ACC112 (cell line): ENCODE data around the gene GOT2.
"Not testable (repeated sequence)": the region's sequence is repeated elsewhere in the genome, so short reads cannot be mapped to it uniquely, and the experiment has no call there.

Experiments
- H2AFZ ChIP-seq: fragments of 200-600 bp; sonication (generic); one replicate; pipeline ENCODE4 v1.6.0; 2017; ENCODE audit warnings: antibody characterized with exemption, low read length; ENCODE audit not compliant: unreplicated experiment
- H3K27ac ChIP-seq: fragments of 200-600 bp; sonication (generic); 2 replicates; pipeline ENCODE4 v1.5.1; 2014; ENCODE audit warnings: low read depth, mild to moderate bottlenecking, antibody characterized with exemption, low read length, moderate library complexity
- H3K27me3 ChIP-seq: fragments of 200-600 bp; sonication (generic); 2 replicates; pipeline ENCODE4 v1.6.1; 2014; ENCODE audit warnings: mild to moderate bottlenecking, antibody characterized with exemption, low read length, moderate library complexity, mixed read lengths; ENCODE audit not compliant: insufficient read depth
- H3K36me3 ChIP-seq: fragments of 200-600 bp; sonication (generic); 2 replicates; pipeline ENCODE4 v1.6.1; 2016; ENCODE audit warnings: mild to moderate bottlenecking, antibody characterized with exemption, low read length, moderate library complexity, mixed read lengths; ENCODE audit not compliant: insufficient read depth
- H3K4me1 ChIP-seq: fragments of 200-600 bp; sonication (generic); one replicate; pipeline ENCODE4 v1.6.1; 2016; ENCODE audit warnings: low read length, mixed read lengths; ENCODE audit not compliant: insufficient read depth, unreplicated experiment, control insufficient read depth
- H3K4me3 ChIP-seq: fragments of 200-600 bp; sonication (generic); 2 replicates; pipeline ENCODE4 v1.5.1; 2014; ENCODE audit warnings: mild to moderate bottlenecking, low read depth, low read length
- H3K79me2 ChIP-seq: fragments of 200-600 bp; sonication (generic); one replicate; pipeline ENCODE4 v1.6.0; 2016; ENCODE audit warnings: low read length; ENCODE audit not compliant: control insufficient read depth, unreplicated experiment, insufficient read depth

GOT2 gene

DNA sequence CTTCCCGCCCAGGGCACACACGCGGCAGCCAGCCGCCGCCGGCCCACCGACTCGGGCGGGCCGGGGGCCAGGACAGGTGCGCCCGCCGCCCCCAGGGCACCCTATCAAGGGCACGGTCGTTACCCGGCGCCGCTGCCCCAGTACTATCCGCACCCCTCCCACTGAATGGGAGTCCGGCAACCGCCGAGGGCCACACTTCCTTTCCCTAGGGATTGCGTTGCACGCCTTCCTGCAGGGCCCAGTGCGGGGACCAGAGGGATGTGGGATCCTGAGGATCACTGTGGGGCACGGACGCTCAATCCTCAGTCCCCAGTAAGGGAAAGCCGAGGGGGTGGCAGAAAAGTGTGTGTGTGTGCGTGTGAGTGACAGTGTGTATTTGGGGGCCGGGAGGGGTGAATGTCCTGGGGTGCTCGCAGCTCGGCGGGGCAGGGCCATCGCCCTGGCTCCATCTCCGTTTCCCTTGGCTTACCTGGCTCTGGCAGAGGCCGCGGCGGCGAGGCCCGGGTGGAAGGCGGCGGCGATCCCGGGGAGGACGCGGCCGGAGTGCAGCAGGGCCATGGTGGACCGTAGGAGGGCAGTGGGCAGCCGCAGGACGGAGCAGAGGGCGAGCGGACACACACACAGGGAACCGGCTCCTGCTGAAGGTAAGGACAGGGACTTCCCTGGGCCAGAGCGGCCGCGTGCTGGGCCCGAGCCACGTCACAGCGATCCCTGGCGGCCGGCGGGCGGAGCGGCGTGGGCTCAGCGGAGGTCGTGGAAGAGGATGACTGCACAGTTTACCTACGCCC is at the start of gene GOT2:
TSS of gene GOT2 (minus strand) at position 646 of the 788 bp plus-strand sequence. CDS start at position 558, 88 bp downstream.
- Histone ChIP-seq H3K4me1 (peaks cover 16% of the 10 kb centered on the region), H2AFZ (peak within 1 kb of the TSS; percentile 97), H3K4me3 (peak within 1 kb of the TSS; percentile 93), H3K36me3 (no peaks in the 10 kb centered on the region), H3K27ac (peak within 1 kb of the TSS; percentile 52; the same call in 1 of the 2 replicates), H3K79me2 (peaks cover 47% of the 10 kb centered on the region), H3K27me3 (no peaks in the 10 kb centered on the region)

DNA sequence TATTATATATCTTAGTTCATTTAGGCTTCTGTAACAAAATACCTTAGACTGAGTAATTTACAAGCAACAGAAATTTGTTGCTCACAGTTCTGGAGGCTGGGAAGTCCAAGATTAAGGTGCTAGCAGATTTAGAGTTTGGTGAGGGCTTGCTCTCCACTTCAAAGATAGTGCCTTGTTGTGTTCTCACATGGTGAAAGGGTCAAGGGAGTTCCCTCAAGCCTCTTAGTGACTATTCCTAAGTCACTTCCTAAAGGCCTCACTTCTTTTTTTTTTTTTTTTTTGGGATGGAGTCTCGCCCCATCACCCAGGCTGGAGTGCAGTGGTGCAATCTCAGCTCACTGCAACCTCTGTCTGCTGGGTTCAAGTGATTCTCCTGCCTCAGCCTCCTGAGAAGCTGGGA is 45.2 kb upstream of the GOT2 start:
- H3K4me1 ChIP-seq, H3K79me2 ChIP-seq, H3K27ac ChIP-seq, H3K4me3 ChIP-seq, H3K36me3 ChIP-seq, H2AFZ ChIP-seq, H3K27me3 ChIP-seq: not testable (repeated sequence)

DNA sequence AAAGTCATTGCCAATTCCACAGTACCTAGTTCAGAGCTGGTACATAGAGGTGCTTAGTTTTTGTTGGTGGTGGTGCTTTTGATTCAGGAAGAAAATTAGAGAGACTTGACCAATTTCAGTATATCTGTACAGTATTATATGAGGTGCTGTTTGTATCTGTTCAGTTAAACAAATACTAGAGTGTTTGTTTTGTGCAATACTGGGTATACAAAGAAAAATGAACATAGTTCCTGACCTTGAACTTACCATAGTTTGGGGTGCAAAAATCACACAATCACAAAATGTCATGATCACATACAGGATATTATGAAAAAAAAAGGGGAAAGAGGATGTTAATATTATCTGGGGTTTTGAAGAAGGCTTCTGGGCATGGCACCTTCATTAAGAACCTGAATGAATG is 39.8 kb upstream of the GOT2 start:
- H3K4me1 ChIP-seq, result no peaks in the 10 kb centered on the region

DNA sequence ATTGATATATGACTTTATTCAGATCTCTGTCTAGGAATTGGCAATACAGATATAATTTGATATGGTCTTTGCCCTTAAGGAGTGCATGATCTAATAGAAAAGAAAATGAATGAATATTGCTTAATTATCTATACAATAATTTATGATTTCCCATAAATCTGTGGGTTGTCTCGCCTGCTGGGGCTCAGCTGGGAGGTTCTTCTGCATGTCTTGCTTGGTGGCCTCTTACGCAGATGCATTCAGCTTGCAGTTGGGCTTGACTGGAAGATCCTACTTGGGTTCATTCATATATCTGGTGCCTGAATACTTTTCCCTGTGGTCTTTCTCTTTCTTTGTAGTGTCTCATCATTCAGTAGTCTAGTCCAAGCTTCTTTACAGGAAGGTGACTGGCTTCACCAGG is 34.0 kb upstream of the GOT2 start:
- H3K4me3 ChIP-seq, result no peak overlapping the region
- no peaks in the 10 kb centered on the region for H3K79me2 ChIP-seq
- no peaks in the 10 kb centered on the region for H3K4me1 ChIP-seq
- H3K27ac ChIP-seq, result no peak overlapping the region
- H3K36me3 ChIP-seq, result no peaks in the 10 kb centered on the region
- H2AFZ ChIP-seq, result no peak overlapping the region
- H3K27me3 ChIP-seq, result peaks cover 53% of the 10 kb centered on the region

More for the DNA sequence above, 39.8 kb upstream of the GOT2 start:
- Histone ChIP-seq H3K4me3 (no peak overlapping the region), H3K36me3 (no peaks in the 10 kb centered on the region), H2AFZ (no peak overlapping the region), H3K27me3 (peaks cover 44% of the 10 kb centered on the region), H3K27ac (no peak overlapping the region), H3K79me2 (no peaks in the 10 kb centered on the region)

DNA sequence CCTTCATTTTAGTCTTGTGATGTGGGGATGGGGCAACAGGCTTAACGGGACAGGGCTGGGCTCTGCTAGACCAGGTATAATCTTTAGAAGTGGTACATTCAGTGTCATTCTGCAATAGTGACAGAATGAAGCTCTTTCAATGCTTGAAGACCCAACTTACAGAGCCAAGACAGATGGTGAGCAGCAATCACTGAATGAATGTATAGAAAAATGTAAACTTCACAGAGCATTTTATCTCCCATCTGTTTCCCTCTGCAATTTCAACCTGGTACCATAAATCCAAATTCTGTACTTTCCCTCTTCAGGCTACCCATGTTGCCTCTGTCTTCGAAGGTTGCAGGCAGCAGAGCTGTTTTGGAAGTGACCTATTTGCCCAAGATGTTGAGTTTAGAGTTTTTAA is 33.5 kb upstream of the GOT2 start:
- Histone ChIP-seq H3K79me2 (no peaks in the 10 kb centered on the region), H3K27me3 (peaks cover 47% of the 10 kb centered on the region), H3K27ac (no peak overlapping the region)

DNA sequence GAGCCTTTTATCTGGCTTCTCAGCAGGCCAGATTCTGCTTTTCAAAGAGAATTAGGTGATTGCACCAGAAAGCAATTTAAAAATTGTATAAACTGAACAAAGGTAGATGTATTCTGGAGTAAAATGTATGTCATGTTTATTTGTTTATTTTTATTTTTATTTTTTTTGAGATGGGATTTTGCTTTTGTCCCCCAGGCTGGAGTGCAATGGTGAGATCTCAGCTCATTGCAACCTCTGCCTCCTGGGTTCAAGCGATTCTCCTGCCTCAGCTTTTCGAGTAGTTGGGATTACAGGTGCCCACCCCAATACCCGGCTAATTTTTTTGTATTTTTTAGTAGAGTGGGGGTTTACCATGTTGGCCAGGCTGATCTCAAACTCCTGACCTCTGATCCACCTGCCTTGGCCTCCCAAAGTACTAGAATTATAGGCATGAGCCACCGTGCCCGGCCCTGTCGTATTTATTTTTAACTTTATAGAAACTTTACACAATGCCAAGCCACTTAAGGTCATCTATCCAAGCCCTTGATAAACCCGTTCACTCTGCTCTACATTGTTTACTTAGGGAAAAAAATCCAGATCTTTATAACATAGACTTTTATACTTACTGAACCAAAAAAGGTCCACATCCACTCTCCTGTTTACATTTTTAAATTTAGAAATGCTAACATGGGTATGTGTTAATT is 22.7 kb upstream of the GOT2 start:
- Histone ChIP-seq H3K27me3 (peaks cover 16% of the 10 kb centered on the region; the same call in 1 of the 2 replicates), H3K4me1 (no peaks in the 10 kb centered on the region), H3K27ac (no peak overlapping the region), H3K4me3 (no peak overlapping the region), H3K36me3 (no peaks in the 10 kb centered on the region), H3K79me2 (no peaks in the 10 kb centered on the region), H2AFZ (no peak overlapping the region)

More for the DNA sequence above, 33.5 kb upstream of the GOT2 start:
- Histone ChIP-seq H3K4me3 (no peak overlapping the region), H2AFZ (no peak overlapping the region), H3K36me3 (no peaks in the 10 kb centered on the region), H3K4me1 (no peaks in the 10 kb centered on the region)

DNA sequence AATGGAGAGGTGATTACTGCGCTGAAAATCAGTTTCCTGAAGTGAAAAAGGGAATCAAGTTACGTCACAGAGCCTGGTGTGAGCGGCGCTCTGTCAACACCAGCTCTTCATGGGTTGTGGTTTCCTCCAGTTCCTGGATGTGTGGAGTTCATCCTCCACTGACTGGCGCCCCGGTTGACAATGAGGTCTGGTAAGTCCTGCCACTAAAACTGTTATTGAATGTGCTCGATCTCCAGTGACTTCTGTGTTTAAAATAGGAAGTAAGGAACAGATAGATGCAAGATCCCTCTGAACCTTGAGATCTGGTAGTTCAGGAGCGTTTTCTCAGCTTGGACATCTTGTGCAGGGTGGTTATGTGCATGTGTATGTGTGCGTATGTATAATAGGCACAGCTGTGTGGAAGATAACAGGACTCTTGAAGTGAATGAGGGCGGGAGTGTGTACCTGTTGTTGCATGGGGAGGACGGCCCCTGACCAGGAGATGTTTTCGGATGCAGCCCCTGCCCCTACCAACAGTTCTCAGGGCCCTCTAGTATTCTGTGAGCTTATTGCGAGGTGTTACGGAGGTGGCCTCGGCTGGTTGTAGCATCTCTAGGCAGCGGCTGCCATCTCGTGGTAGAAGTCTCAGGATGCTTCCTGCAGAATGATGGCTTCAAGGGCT is 22.0 kb upstream of the GOT2 start:
- Histone ChIP-seq H3K27me3 (peaks cover 16% of the 10 kb centered on the region; the same call in 1 of the 2 replicates), H3K4me3 (no peak overlapping the region), H3K4me1 (no peaks in the 10 kb centered on the region), H2AFZ (no peak overlapping the region), H3K36me3 (no peaks in the 10 kb centered on the region), H3K79me2 (no peaks in the 10 kb centered on the region), H3K27ac (no peak overlapping the region)

DNA sequence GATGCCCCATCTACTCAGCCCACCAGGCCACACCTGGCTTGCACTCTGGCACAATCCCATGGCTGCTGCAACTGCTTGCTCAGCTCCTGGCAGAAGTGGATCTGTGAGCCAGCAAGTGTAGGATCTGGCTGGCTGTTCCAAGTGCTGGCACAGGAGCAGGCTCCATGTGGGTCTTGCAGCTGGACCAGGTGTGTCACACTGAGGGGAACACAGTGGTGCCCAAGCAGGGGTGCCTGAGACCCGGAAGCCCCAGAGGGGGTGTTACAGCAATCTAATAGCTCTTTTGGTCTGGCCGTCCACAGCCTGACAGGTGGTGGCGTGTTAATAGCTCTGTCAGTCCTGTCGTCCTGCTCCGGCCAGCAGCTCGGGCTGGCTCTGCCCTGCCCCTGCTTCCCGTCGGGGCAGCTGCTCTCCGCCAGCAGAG is 19.6 kb upstream of the GOT2 start:
- no peaks in the 10 kb centered on the region for H3K79me2 ChIP-seq
- H3K36me3 ChIP-seq, result no peaks in the 10 kb centered on the region
- peaks cover 16% of the 10 kb centered on the region; the same call in 1 of the 2 replicates for H3K27me3 ChIP-seq
- no peak overlapping the region for H3K27ac ChIP-seq
- no peaks in the 10 kb centered on the region for H3K4me1 ChIP-seq
- H3K4me3 ChIP-seq, result no peak overlapping the region
- H2AFZ ChIP-seq, result no peak overlapping the region

DNA sequence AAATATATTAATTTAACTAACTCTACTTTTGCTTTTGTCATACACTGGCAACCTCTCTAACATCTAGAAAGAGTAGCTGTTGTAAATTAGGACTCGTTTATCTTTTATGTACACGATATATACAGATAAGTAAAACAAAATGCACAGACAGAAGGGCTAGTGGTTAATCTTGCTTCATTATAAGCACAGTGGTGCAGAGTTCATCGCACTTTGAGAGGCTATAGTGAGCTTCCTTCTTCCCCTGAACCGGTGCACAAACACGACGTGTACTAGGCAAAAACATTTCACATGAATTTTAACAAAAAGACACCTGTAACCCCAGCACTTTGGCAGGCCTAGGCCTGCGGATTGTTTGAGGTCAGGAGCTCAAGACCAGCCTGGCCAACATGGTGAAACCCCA is 10.4 kb upstream of the GOT2 start:
- Histone ChIP-seq H3K4me1 (no peaks in the 10 kb centered on the region), H3K27ac (no peak overlapping the region), H3K36me3 (no peaks in the 10 kb centered on the region), H3K79me2 (no peaks in the 10 kb centered on the region), H3K27me3 (no peaks in the 10 kb centered on the region), H3K4me3 (no peak overlapping the region), H2AFZ (no peak overlapping the region)

DNA sequence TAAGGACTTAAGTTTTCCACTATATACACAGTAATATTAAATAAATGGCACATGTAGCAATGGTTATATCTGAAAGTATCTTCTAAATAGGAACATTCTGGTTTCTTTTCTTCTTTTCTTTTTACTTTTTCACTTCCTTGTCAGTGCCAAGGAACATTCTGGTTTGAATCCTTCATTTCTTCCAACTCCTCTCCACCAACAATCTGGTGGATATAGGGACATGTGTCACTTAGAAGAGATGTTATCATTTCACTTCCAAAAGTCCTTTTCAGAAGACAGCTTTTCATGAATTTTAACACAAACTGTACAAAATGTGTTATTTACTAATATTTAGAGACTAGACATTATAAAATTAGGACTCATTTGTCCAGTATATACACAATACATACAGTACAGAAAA is 7.9 kb upstream of the GOT2 start:
- H3K4me1 ChIP-seq, result no peaks in the 10 kb centered on the region
- H3K36me3 ChIP-seq, result no peaks in the 10 kb centered on the region
- H3K4me3 ChIP-seq, result no peak overlapping the region
- no peak overlapping the region for H2AFZ ChIP-seq
- no peak overlapping the region for H3K27ac ChIP-seq
- no peaks in the 10 kb centered on the region for H3K79me2 ChIP-seq
- H3K27me3 ChIP-seq, result no peaks in the 10 kb centered on the region
